ENCODE measurements around the gene ZMIZ2.

DNA sequence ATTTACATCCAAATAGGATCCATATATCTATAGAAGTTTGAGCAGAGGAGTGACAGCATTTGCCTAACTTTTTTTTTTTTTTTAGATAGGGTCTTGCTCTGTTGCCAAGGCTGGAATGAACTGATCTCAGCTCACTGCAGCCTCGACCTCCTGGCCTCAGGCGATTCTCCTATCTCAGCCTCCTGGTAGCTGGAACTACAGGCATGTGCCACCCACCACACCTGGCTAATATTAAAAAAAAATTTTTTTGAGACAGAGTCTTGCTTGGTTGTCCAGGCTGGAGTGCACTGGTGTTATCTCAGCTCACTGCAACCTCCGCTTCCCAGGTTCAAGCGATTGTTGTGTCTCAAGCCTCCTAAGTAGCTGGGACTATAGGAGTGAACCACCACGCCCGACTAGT is 62.9 kb downstream of the ZMIZ2 start:
- TF ChIP-seq, protein P1, sequence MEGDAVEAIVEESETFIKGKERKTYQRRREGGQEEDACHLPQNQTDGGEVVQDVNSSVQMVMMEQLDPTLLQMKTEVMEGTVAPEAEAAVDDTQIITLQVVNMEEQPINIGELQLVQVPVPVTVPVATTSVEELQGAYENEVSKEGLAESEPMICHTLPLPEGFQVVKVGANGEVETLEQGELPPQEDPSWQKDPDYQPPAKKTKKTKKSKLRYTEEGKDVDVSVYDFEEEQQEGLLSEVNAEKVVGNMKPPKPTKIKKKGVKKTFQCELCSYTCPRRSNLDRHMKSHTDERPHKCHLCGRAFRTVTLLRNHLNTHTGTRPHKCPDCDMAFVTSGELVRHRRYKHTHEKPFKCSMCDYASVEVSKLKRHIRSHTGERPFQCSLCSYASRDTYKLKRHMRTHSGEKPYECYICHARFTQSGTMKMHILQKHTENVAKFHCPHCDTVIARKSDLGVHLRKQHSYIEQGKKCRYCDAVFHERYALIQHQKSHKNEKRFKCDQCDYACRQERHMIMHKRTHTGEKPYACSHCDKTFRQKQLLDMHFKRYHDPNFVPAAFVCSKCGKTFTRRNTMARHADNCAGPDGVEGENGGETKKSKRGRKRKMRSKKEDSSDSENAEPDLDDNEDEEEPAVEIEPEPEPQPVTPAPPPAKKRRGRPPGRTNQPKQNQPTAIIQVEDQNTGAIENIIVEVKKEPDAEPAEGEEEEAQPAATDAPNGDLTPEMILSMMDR (optimal IDR thresholded peaks at IDR 0.05 in 1 of 3, IDR thresholded peaks at IDR 0.05 in 1 of 3, conservative IDR thresholded peaks at IDR 0.05 in 1 of 3; ENCODE audit: extremely low read depth in 1 of 3, insufficient read depth in 2 of 3, low read length in 3 of 3) = no peak
- no peak for TF ChIP-seq EZH2 (IDR thresholded peaks at IDR 0.05; ENCODE audit: low read length)

Data from keratinocyte (primary cell).